K562 (cell line): ENCODE measurements around the gene MMP23B. TPM values are rescaled to one million over a fixed set of nuclear protein-coding genes. Genes with fewer than 3 reads are reported as not detected.
A peak's percentile ranks its signal among the peaks of the same experiment; 100 is the strongest.

Experiments
- ATAC-seq: fragments of 200-7000 bp; cut with Tn5 transposase; 3 replicates; pipeline ENCODE4 v1.9.1; 2020; ENCODE audit warnings: moderate library complexity
- BruUV-seq: library from RNA; stranded (reverse); fragments of 400-500 nt; replicated peaks from 2 replicates; lab custom pipeline; 2021; lab: Mats Ljungman, UMichigan
- CTCF ChIA-PET: fragments of 300-600 bp; formaldehyde crosslinking; extraction: SDS; loops from one replicate; lab custom pipeline; 2021; ENCODE audit warnings: low intra/inter-chr PET ratio; lab: Yijun Ruan, JAX
- POLR2A ChIA-PET: fragments of 300-600, 350-650 bp; sonication (Branson Sonifier 250); formaldehyde crosslinking; extraction: SDS; loops from one replicate; lab custom pipeline; 2021; ENCODE audit warnings: antibody characterized with exemption, inconsistent platforms; lab: Yijun Ruan, JAX
- DNase-seq, 4 experiments: peaks; one replicate each; pipeline versions ENCODE4 v3.0.0 to v3.0.0-alpha.2; 2011 to 2018; ENCODE audit warnings: low spot score in 3 of 4, mixed read lengths in 3 of 4; ENCODE audit errors: extremely low read depth in 1 of 4
- FAIRE-seq: peaks from 2 replicates; lab custom pipeline; 2011; peaks lifted over from hg19 to GRCh38; lab: Jason Lieb, UNC
- H2AFZ ChIP-seq: 2 replicates; pipeline ENCODE4 v1.6.0; 2011; ENCODE audit warnings: low read depth, low read length, control low read depth, inconsistent platforms
- H3K27ac ChIP-seq: fragments of 200-600 bp; 3 replicates; pipeline ENCODE4 v1.8.0; 2011; ENCODE audit warnings: low read depth, mild to moderate bottlenecking, control low read depth, inconsistent platforms, low read length, moderate library complexity, mixed read lengths; ENCODE audit errors: extremely low read depth
- H3K27me3 ChIP-seq, 2 experiments: fragments of 300-600 bp in 1 of 2; 2 replicates in 1 of 2; 3 replicates in 1 of 2; pipeline versions ENCODE4 v1.6.0 to v1.8.0; 2011; ENCODE audit warnings: inconsistent platforms in 2 of 2, low read length in 2 of 2, mild to moderate bottlenecking in 1 of 2, mixed read lengths in 1 of 2, moderate library complexity in 1 of 2; ENCODE audit not compliant: control insufficient read depth in 2 of 2, insufficient read depth in 2 of 2
- H3K36me3 ChIP-seq: fragments of 300-600 bp; 3 replicates; pipeline ENCODE4 v1.8.0; 2011; ENCODE audit warnings: mild to moderate bottlenecking, low read length, inconsistent platforms; ENCODE audit not compliant: control insufficient read depth, insufficient read depth
- H3K4me1 ChIP-seq, 2 experiments: fragments of 200-600 bp in 1 of 2; replicated peaks in 1 of 2; 2 replicates in 1 of 2; 3 replicates in 1 of 2; pipeline versions ENCODE4 v1.5.1 to v1.8.0; 2011; ENCODE audit warnings: inconsistent platforms in 2 of 2, low read length in 2 of 2, mild to moderate bottlenecking in 1 of 2, mixed read lengths in 1 of 2, moderate library complexity in 1 of 2; ENCODE audit not compliant: control insufficient read depth in 2 of 2, insufficient read depth in 2 of 2
- H3K4me2 ChIP-seq: 2 replicates; pipeline ENCODE4 v1.6.1; 2011; ENCODE audit warnings: low read length, control low read depth, inconsistent platforms, mixed read lengths; ENCODE audit not compliant: insufficient read depth
- H3K4me3 ChIP-seq: fragments of 200-600 bp; sonication (generic), shearing (Covaris generic); 2 replicates; pipeline ENCODE4 v1.5.1; 2016; ENCODE audit warnings: control low read depth, inconsistent platforms
- H3K79me2 ChIP-seq: fragments of 200-600 bp; 3 replicates; pipeline ENCODE4 v1.8.0; 2011; ENCODE audit warnings: low read length, inconsistent platforms; ENCODE audit not compliant: control insufficient read depth, insufficient read depth
- H3K9ac ChIP-seq, 2 experiments: 2 replicates each; pipeline versions ENCODE4 v1.6.0 to v1.6.1; 2011; ENCODE audit warnings: low read depth in 2 of 2, low read length in 2 of 2, control low read depth in 1 of 2, inconsistent platforms in 1 of 2, mild to moderate bottlenecking in 1 of 2, mixed read lengths in 1 of 2; ENCODE audit not compliant: insufficient read depth in 1 of 2
- H3K9me1 ChIP-seq: one replicate; pipeline ENCODE4 v1.6.0; 2011; ENCODE audit warnings: inconsistent platforms, mild to moderate bottlenecking, low read length, moderate library complexity; ENCODE audit not compliant: control insufficient read depth, insufficient read depth
- H3K9me3 ChIP-seq: replicated peaks from 2 replicates; pipeline ENCODE4 v1.5.1; 2011; ENCODE audit warnings: low read depth, low read length, inconsistent platforms; ENCODE audit not compliant: control insufficient read depth, insufficient read depth
- H4K20me1 ChIP-seq: replicated peaks from 2 replicates; pipeline ENCODE4 v1.6.1; 2011; ENCODE audit warnings: low read length, inconsistent platforms, mixed read lengths; ENCODE audit not compliant: control insufficient read depth, insufficient read depth
- ARID4B ChIP-seq: sonication (generic); formaldehyde crosslinking; IDR thresholded peaks from 2 replicates; pipeline ENCODE4 v1.8.0; 2022; ENCODE audit warnings: mild to moderate bottlenecking, missing genetic modification reagents
- CEBPB ChIP-seq: fragments of 450-650 bp; IDR thresholded peaks from 2 replicates; pipeline ENCODE4 v1.6.1; 2016; ENCODE audit warnings: missing genetic modification characterization, missing compliant biosample characterization
- CHD1 ChIP-seq: fragments of 200-600 bp; sonication (generic); IDR thresholded peaks from one replicate; pipeline ENCODE4 v1.6.1; 2012; ENCODE audit warnings: mild to moderate bottlenecking, moderate library complexity, low read length, inconsistent platforms
- CLOCK ChIP-seq: fragments of 250-450 bp; sonication (Bioruptor Pico); IDR thresholded peaks from 2 replicates; pipeline ENCODE4 v1.4.0; 2020; ENCODE audit warnings: mild to moderate bottlenecking, moderate library complexity, borderline replicate concordance
- FOXA3 ChIP-seq, 2 experiments: fragments of 450-650 bp in 1 of 2; sonication (generic) in 1 of 2; formaldehyde crosslinking; IDR thresholded peaks in 1 of 2; conservative IDR thresholded peaks in 1 of 2; 2 replicates each; pipeline versions ENCODE4 v1.4.0 to v1.8.0; 2020 to 2022; ENCODE audit warnings: mild to moderate bottlenecking in 2 of 2, missing genetic modification reagents in 1 of 2
- MXD1 ChIP-seq: fragments of 250-450 bp; sonication (Bioruptor Pico); IDR thresholded peaks from 2 replicates; pipeline ENCODE4 v1.8.0; 2021; ENCODE audit warnings: borderline replicate concordance, mild to moderate bottlenecking, moderate library complexity; ENCODE audit not compliant: poor library complexity, severe bottlenecking
- POLR2A ChIP-seq: fragments of 450-650 bp; conservative IDR thresholded peaks from 2 replicates; pipeline ENCODE4 v1.6.1; 2016
- TBP ChIP-seq: optimal IDR thresholded peaks from 2 replicates; pipeline ENCODE3; 2011; ENCODE audit warnings: low read depth, low read length, improper control_type of control experiment
- TEAD4 ChIP-seq, 2 experiments: sonication (generic) in 1 of 2; formaldehyde crosslinking in 1 of 2; IDR thresholded peaks; 2 replicates each; pipeline versions ENCODE4 v1.6.1 to v1.8.0; 2012 to 2022; ENCODE audit warnings: borderline replicate concordance in 1 of 2, inconsistent platforms in 1 of 2, low read length in 1 of 2, mild to moderate bottlenecking in 1 of 2, missing genetic modification reagents in 1 of 2
- ZC3H8 ChIP-seq: fragments of 450-650 bp; IDR thresholded peaks from 2 replicates; pipeline ENCODE4 v1.6.1; 2017
- ZKSCAN1 ChIP-seq: fragments of 150-350 bp; IDR thresholded peaks from 2 replicates; pipeline ENCODE4 v1.6.1; 2016; ENCODE audit warnings: low read depth, low read length
- ZNF253 ChIP-seq: fragments of 250-450 bp; sonication (Bioruptor Pico); conservative IDR thresholded peaks from 2 replicates; pipeline ENCODE4 v1.6.1; 2021; ENCODE audit warnings: mild to moderate bottlenecking
- ZNF431 ChIP-seq: sonication (generic); formaldehyde crosslinking; IDR thresholded peaks from 2 replicates; pipeline ENCODE4 v1.8.0; 2022; ENCODE audit warnings: mild to moderate bottlenecking, missing genetic modification reagents
- WGBS: fragments of 100-300 bp; shearing (Covaris generic); methylation state at CpG from one replicate; pipeline ENCODE4 v1.1.6; 2016; ENCODE audit warnings: low coverage, mixed read lengths; ENCODE audit not compliant: insufficient coverage; ENCODE audit errors: missing lambda C conversion rate; 5-methylcytosine and 5-hydroxymethylcytosine counted together
- in situ Hi-C: fragments of 300-500 bp; cut with MboI; formaldehyde crosslinking; loops from 4 replicates; pipeline ENCODE4 v1.15.0; 2018; ENCODE audit warnings: inconsistent platforms, mixed read lengths
- intact Hi-C: fragments of 100-400 bp; cut with micrococcal nuclease; formaldehyde crosslinking; loops from 2 replicates; pipeline ENCODE4 v1.14.2; 2022
- polyA plus RNA-seq, 8 experiments: library from polyadenylated mRNA; depleted of rRNA in 4 of 8; stranded (reverse) in 5 of 8; unstranded in 3 of 8; fragments of >200 nt; fragmentation: Nextera tagmentation in 2 of 8; fragmentation: Illumina TruSeq in 1 of 8; extraction: Ambion mirVana in 2 of 8; extraction: Trizol in 1 of 8; gene quantifications; 2 replicates each; pipeline versions ENCODE4 v1.2.1 to v1.2.3, GENCODE V29; 2011 to 2014; ENCODE audit warnings: inconsistent platforms in 1 of 8, missing spikeins in 1 of 8
- total RNA-seq, 7 experiments: library from RNA; depleted of rRNA in 6 of 7; stranded (reverse); fragments of >200 nt in 6 of 7; fragmentation: Illumina TruSeq in 2 of 7; extraction: Trizol in 2 of 7; gene quantifications; 2 replicates each; pipeline versions ENCODE4 v1.2.1 to v1.2.3, GENCODE V29; 2011 to 2021; ENCODE audit warnings: low replicate concordance in 1 of 7

MMP23B gene
- total and polyA plus RNA-seq, 9 of the 15 experiments (the other 6 are each of a cell fraction or from before 2014, with no cell fraction given): 0.28 to 1.2 (median 0.41) TPM; not detected in 5

- Histone ChIP-seq H3K36me3 (peaks cover 9% of the 10 kb centered on the region; the same call in 2 of the 3 replicates), H3K79me2 (peaks cover 31% of the 10 kb centered on the region), H2AFZ (peak overlapping the region; percentile 60), H3K9ac (peak overlapping the region; percentile 99 to 100), H3K4me2 (peak overlapping the region; percentile 94), H3K27me3 (no peaks in the 10 kb centered on the region; a peak in 1 of 5 replicates), H3K27ac (peak overlapping the region; percentile 99), H3K4me3 (peak overlapping the region; percentile 87), H3K4me1 (peaks cover 22 to 59% of the 10 kb centered on the region in 2 experiments; a peak in 4 of 5 replicates), H3K9me1 (no peaks in the 10 kb centered on the region), H3K9me3 (no peaks in the 10 kb centered on the region), H4K20me1 (0 out of 2 replicates have a peak, but pooled peaks cover 17% of the 10 kb centered on the region)
- BruUV-seq: TSS peak; percentile 76
- peak; percentile 49 to 91 (median 69) for DNase-seq
- intact Hi-C loops: no loop called here
- WGBS: under 1% methylated on average over 30 of the region's 30 CpGs
- ChIA-PET CTCF (no interaction called here), POLR2A (interaction anchor here (0.6 to 3.9 kb wide), 15 partner anchors 10 to 1919 kb away, joined by 3 to 61 read pairs (median 3); partner anchors contain the start of genes FNDC10 and MRPL20)
- in situ Hi-C loops: no loop called here
- FAIRE-seq: peak; percentile 86
- ATAC-seq: peak; percentile 14
- TF ChIP-seq MXD1 (no peak), ZNF253 (no peak), ZNF431 (CRISPR knock-in tag) (no peak), CHD1 (peak; percentile 46), CLOCK (CRISPR knock-in tag) (no peak), TEAD4 (IDR thresholded peaks at IDR 0.05; ENCODE audit: low read length) (peak; percentile 85), TEAD4 (CRISPR knock-in tag; IDR thresholded peaks at IDR 0.05; ENCODE audit: borderline replicate concordance) (0 out of 2 replicates have a peak, but pooled peaks have one; percentile 62), ZKSCAN1 (0 out of 2 replicates have a peak, but pooled peaks have one; percentile 13), POLR2A (no peak), FOXA3 (CRISPR knock-in tag; conservative IDR thresholded peaks at IDR 0.05 in 1 of 2, IDR thresholded peaks at IDR 0.05 in 1 of 2) (peak in 1 of 2 experiments; percentile 77; a peak in 1 of 4 replicates), ZC3H8 (no peak), ARID4B (CRISPR knock-in tag) (no peak; the same call in 1 of the 2 replicates), TBP (no peak), CEBPB (tag) (peak; percentile 79)
Measured at GRCh38 chr1:1614204-1614953, 17.6 kb upstream of the MMP23B start.
